ENCODE results near the gene BSCL2. TPM values are rescaled to one million over a fixed set of nuclear protein-coding genes. Genes with fewer than 3 reads are reported as not detected.
"Not testable (repeated sequence)": the region's sequence is repeated elsewhere in the genome, so short reads cannot be mapped to it uniquely, and the experiment has no call there.

Gene BSCL2
- total and polyA plus RNA-seq, 4 donors, result 22.3 to 61.8 (median 35.1) TPM

DNA sequence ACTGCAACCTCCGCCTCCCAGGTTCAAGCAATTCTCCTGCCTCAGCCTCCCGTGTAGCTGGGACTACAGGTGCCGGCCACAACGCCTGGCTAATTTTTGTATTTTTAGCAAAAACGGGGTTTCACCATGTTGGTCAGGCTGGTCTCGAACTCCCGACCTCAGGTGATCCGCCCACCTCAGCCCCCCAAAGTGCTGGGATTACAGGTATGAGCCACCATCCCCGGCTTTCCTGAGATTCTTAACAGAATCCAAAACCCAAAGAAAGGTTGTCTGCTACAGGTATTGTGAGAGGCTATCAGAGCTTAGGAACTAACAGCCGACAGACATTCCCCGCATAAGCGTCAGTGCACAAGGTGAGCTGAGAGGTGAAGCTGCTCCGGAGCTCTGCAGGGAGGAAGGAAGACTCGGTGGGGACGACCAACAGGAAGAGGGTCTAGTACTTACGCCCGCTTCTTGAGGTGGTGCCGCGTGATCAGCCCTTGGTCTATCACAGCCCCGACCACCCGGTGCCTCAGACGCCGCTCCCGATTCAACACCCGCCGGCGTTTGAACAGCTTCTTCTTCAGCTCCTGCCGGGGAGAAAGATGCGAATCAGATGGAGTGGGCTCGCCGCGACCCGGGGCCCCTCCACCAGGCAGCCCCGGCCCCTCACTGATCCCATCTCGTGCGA, 42.7 kb downstream of the BSCL2 start:
- Histone ChIP-seq H3K27ac (ENCODE audit: low read depth in 1 of 2, low read length in 2 of 2) (peak overlapping the region in 1 of 2 donors; percentile 87), H3K27me3 (ENCODE audit: control insufficient read depth in 1 of 2, insufficient read depth in 2 of 2, low read length in 1 of 2) (no peaks in the 10 kb centered on the region), H3K9me3 (ENCODE audit: control insufficient read depth, low read length) (no peaks in the 10 kb centered on the region), H3K4me1 (ENCODE audit: control insufficient read depth in 1 of 2, insufficient read depth in 2 of 2, low read length in 2 of 2) (peaks cover 2 to 8% of the 10 kb centered on the region in 2 donors), H3K36me3 (ENCODE audit: control insufficient read depth in 1 of 2, insufficient read depth in 2 of 2, low read length in 1 of 2) (peaks cover 0 to 1% of the 10 kb centered on the region in 2 donors), H3K4me3 (ENCODE audit: low read length in 2 of 2) (peak overlapping the region; percentile 56 to 62)
- intact Hi-C loops (cut with DNase I), result loop anchor here in 1 of 2 donors (5.0 kb wide), 1 partner anchor 62 kb away; the partner anchor contains the start of gene MTA2
- ATAC-seq (ENCODE audit: low FRiP score) (peak; percentile 39), DNase-seq (no peak)
- 2 to 3% methylated on average over 36 of the region's 36 CpGs for WGBS, 2 donors

GRCh38 chr11:62656796-62657429, 50.3 kb downstream of the BSCL2 start:
- no peaks in the 10 kb centered on the region for H3K27me3 ChIP-seq (ENCODE audit: control insufficient read depth in 1 of 2, insufficient read depth in 2 of 2, low read length in 1 of 2)
- 66 to 69% methylated on average over 5 of the region's 5 CpGs for WGBS, 2 donors
- ATAC-seq (ENCODE audit: low FRiP score), result no peak
- no peak overlapping the region for H3K4me3 ChIP-seq (ENCODE audit: low read length in 2 of 2)
- no peak for DNase-seq
- no peaks in the 10 kb centered on the region for H3K9me3 ChIP-seq (ENCODE audit: control insufficient read depth, low read length)
- H3K27ac ChIP-seq (ENCODE audit: low read depth in 1 of 2, low read length in 2 of 2), result no peak overlapping the region
- H3K36me3 ChIP-seq (ENCODE audit: control insufficient read depth in 1 of 2, insufficient read depth in 2 of 2, low read length in 1 of 2), result no peaks in the 10 kb centered on the region
- intact Hi-C loops (cut with DNase I), result no loop called here
- H3K4me1 ChIP-seq (ENCODE audit: control insufficient read depth in 1 of 2, insufficient read depth in 2 of 2, low read length in 2 of 2), result peaks cover 0 to 4% of the 10 kb centered on the region in 2 donors

GRCh38 chr11:62654297-62654696, 52.9 kb downstream of the BSCL2 start:
- intact Hi-C loops (cut with DNase I), result no loop called here
- Histone ChIP-seq H3K27me3 (ENCODE audit: control insufficient read depth in 1 of 2, insufficient read depth in 2 of 2, low read length in 1 of 2) (no peaks in the 10 kb centered on the region), H3K4me1 (ENCODE audit: control insufficient read depth in 1 of 2, insufficient read depth in 2 of 2, low read length in 2 of 2) (peaks cover 0 to 4% of the 10 kb centered on the region in 2 donors), H3K4me3 (ENCODE audit: low read length in 2 of 2) (no peak overlapping the region), H3K9me3 (ENCODE audit: control insufficient read depth, low read length) (no peaks in the 10 kb centered on the region), H3K36me3 (ENCODE audit: control insufficient read depth in 1 of 2, insufficient read depth in 2 of 2, low read length in 1 of 2) (no peaks in the 10 kb centered on the region), H3K27ac (ENCODE audit: low read depth in 1 of 2, low read length in 2 of 2) (no peak overlapping the region)
- 76 to 80% methylated on average over 11 of the region's 11 CpGs for WGBS, 2 donors
- DNase-seq (no peak), ATAC-seq (ENCODE audit: low FRiP score) (no peak)

- Histone ChIP-seq H3K9me3 (ENCODE audit: control insufficient read depth, low read length) (no peaks in the 10 kb centered on the region), H3K4me3 (ENCODE audit: low read length in 2 of 2) (peak overlapping the region; percentile 61 to 62), H3K36me3 (ENCODE audit: control insufficient read depth in 1 of 2, insufficient read depth in 2 of 2, low read length in 1 of 2) (no peaks in the 10 kb centered on the region), H3K4me1 (ENCODE audit: control insufficient read depth in 1 of 2, insufficient read depth in 2 of 2, low read length in 2 of 2) (peaks cover 0 to 4% of the 10 kb centered on the region in 2 donors), H3K27ac (ENCODE audit: low read depth in 1 of 2, low read length in 2 of 2) (peak overlapping the region; percentile 31 to 66), H3K27me3 (ENCODE audit: control insufficient read depth in 1 of 2, insufficient read depth in 2 of 2, low read length in 1 of 2) (no peaks in the 10 kb centered on the region)
- 36 to 42% methylated on average over 16 of the region's 16 CpGs for WGBS, 2 donors
- ATAC-seq (ENCODE audit: low FRiP score), result peak; percentile 45
- DNase-seq, result no peak
- intact Hi-C loops (cut with DNase I), result no loop called here
These were observed 54.8 kb downstream of the BSCL2 start for GRCh38 chr11:62652161-62653006.

DNA sequence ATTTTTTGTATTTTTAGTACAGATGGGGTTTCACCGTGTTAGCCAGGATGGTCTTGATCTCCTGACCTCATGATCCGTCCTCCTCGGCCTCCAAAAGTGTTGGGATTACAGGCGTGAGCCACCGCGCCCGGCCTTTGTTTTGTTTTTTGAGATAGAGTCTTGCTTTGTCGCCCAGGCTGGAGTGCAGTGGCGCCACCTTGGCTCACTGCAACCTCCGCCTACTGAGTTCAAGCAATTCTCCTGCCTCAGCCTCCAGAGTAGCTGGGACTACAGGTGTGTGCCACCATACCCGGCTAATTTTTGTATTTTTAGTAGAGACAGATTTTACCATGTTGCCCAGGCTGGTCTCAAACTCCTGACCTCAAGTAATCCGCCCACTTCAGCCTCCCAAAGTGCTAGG, 56.9 kb downstream of the BSCL2 start:
- H3K27me3 ChIP-seq (ENCODE audit: control insufficient read depth in 1 of 2, insufficient read depth in 2 of 2, low read length in 1 of 2); intact Hi-C loops (cut with DNase I); H3K9me3 ChIP-seq (ENCODE audit: control insufficient read depth, low read length); H3K36me3 ChIP-seq (ENCODE audit: control insufficient read depth in 1 of 2, insufficient read depth in 2 of 2, low read length in 1 of 2); H3K27ac ChIP-seq (ENCODE audit: low read depth in 1 of 2, low read length in 2 of 2); H3K4me1 ChIP-seq (ENCODE audit: control insufficient read depth in 1 of 2, insufficient read depth in 2 of 2, low read length in 2 of 2); DNase-seq; H3K4me3 ChIP-seq (ENCODE audit: low read length in 2 of 2); ATAC-seq (ENCODE audit: low FRiP score): not testable (repeated sequence)
- WGBS, 2 donors, result 95 to 96% methylated on average over 12 of the region's 12 CpGs

GRCh38 chr11:62649486-62649885, 57.7 kb downstream of the BSCL2 start:
- no peak for ATAC-seq (ENCODE audit: low FRiP score)
- Histone ChIP-seq H3K4me3 (ENCODE audit: low read length in 2 of 2) (no peak overlapping the region), H3K27ac (ENCODE audit: low read depth in 1 of 2, low read length in 2 of 2) (no peak overlapping the region), H3K4me1 (ENCODE audit: control insufficient read depth in 1 of 2, insufficient read depth in 2 of 2, low read length in 2 of 2) (peaks cover 0 to 4% of the 10 kb centered on the region in 2 donors), H3K9me3 (ENCODE audit: control insufficient read depth, low read length) (no peaks in the 10 kb centered on the region), H3K27me3 (ENCODE audit: control insufficient read depth in 1 of 2, insufficient read depth in 2 of 2, low read length in 1 of 2) (no peaks in the 10 kb centered on the region), H3K36me3 (ENCODE audit: control insufficient read depth in 1 of 2, insufficient read depth in 2 of 2, low read length in 1 of 2) (no peaks in the 10 kb centered on the region)
- WGBS, 2 donors, result 89 to 90% methylated on average over 11 of the region's 11 CpGs
- no peak for DNase-seq
- intact Hi-C loops (cut with DNase I), result no loop called here

DNA sequence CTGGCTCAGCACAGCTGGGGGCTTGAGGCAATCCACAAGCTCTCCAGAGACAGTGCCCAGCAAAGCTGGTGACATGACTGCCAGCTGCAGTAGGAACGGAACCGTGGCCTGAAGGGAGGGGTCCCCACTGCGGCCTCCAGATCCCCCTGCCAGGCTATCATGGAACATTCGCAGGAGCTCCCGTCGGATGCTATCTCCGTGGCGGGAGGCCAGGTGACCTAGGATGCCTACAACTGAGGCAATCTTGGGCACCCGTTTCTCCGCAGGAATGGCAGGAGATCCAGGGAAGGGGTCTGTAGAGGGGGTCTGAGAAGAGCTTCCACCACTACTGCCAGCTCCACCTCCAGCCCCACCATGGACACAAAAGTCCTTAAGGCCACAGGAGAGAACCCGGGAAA, 58.3 kb downstream of the BSCL2 start:
- WGBS, 2 donors, result 86 to 87% methylated on average over 11 of the region's 11 CpGs
- no peaks in the 10 kb centered on the region for H3K27me3 ChIP-seq (ENCODE audit: control insufficient read depth in 1 of 2, insufficient read depth in 2 of 2, low read length in 1 of 2)
- peaks cover 0 to 4% of the 10 kb centered on the region in 2 donors for H3K4me1 ChIP-seq (ENCODE audit: control insufficient read depth in 1 of 2, insufficient read depth in 2 of 2, low read length in 2 of 2)
- no peak overlapping the region for H3K4me3 ChIP-seq (ENCODE audit: low read length in 2 of 2)
- DNase-seq (no peak), ATAC-seq (ENCODE audit: low FRiP score) (no peak)
- H3K36me3 ChIP-seq (ENCODE audit: control insufficient read depth in 1 of 2, insufficient read depth in 2 of 2, low read length in 1 of 2), result no peaks in the 10 kb centered on the region
- intact Hi-C loops (cut with DNase I), result no loop called here
- no peaks in the 10 kb centered on the region for H3K9me3 ChIP-seq (ENCODE audit: control insufficient read depth, low read length)
- H3K27ac ChIP-seq (ENCODE audit: low read depth in 1 of 2, low read length in 2 of 2), result no peak overlapping the region

DNA sequence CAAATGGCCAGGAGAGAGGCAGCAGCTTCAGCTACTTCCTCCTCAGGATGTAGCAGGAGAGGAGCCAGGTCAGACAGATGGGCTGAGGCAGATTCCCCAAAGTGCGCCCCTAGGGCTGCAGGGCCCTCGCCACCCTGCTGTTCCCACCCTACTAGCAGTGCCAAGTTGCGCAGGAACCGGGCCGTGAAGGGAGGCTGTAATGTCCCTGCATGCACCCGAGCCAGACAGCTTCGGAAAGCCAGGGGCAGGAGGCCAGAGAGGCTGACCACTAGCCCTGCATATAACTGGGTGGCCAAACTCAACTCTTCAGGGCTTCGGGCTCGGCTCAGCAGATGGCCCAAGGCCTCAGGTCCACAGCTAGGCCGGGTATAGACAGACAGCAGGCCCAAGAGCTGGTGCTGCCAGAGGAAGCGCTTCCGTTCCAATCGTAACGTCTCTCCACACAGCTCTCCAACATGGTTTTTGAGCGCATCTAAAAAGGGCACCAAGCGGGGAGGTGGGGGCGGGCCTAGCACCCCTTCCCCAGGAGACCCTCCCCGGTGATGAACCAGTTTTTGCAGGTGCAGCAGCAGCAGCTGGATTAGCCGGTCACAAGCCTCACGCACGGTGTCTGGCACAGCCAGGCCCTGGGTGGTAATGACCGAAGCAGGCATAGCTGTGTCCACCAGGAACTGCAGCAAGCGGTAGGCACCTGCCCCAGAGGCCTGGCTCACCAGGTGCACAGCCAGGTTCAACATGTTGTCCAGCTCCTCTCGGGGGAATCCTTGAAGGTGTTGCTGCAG, 58.8 kb downstream of the BSCL2 start:
- intact Hi-C loops (cut with DNase I), result no loop called here
- no peaks in the 10 kb centered on the region for H3K36me3 ChIP-seq (ENCODE audit: control insufficient read depth in 1 of 2, insufficient read depth in 2 of 2, low read length in 1 of 2)
- H3K4me1 ChIP-seq (ENCODE audit: control insufficient read depth in 1 of 2, insufficient read depth in 2 of 2, low read length in 2 of 2), result peaks cover 0 to 4% of the 10 kb centered on the region in 2 donors
- H3K9me3 ChIP-seq (ENCODE audit: control insufficient read depth, low read length), result no peaks in the 10 kb centered on the region
- H3K27me3 ChIP-seq (ENCODE audit: control insufficient read depth in 1 of 2, insufficient read depth in 2 of 2, low read length in 1 of 2), result no peaks in the 10 kb centered on the region
- no peak overlapping the region for H3K27ac ChIP-seq (ENCODE audit: low read depth in 1 of 2, low read length in 2 of 2)
- ATAC-seq (ENCODE audit: low FRiP score) (no peak), DNase-seq (no peak)
- 88 to 90% methylated on average over 23 to 24 of the region's 24 CpGs for WGBS, 2 donors
- no peak overlapping the region for H3K4me3 ChIP-seq (ENCODE audit: low read length in 2 of 2)
